Measurements from ENCODE around the gene LHFPL3. TPM values are rescaled to one million over a fixed set of nuclear protein-coding genes. Genes with fewer than 3 reads are reported as not detected.

LHFPL3 gene
- total RNA-seq, 2 experiments from 2014 or later = not detected

- no peak for DNase-seq (ENCODE audit: low spot score)
- intact Hi-C loops (cut with micrococcal nuclease; ENCODE audit: unreplicated experiment) = no loop called here
- Histone ChIP-seq H3K36me3 (ENCODE audit: insufficient read depth, low read length) (no peaks in the 10 kb centered on the region), H3K9me2 (ENCODE audit: insufficient read depth, low read length) (no peaks in the 10 kb centered on the region), H4K20me1 (ENCODE audit: insufficient read depth, low read length) (no peaks in the 10 kb centered on the region), H3K79me2 (ENCODE audit: insufficient read depth, low read depth, low read length) (no peaks in the 10 kb centered on the region), H3K9me3 (ENCODE audit: low read length) (no peaks in the 10 kb centered on the region), H3K27ac (ENCODE audit: low read depth, low read length, poor library complexity, severe bottlenecking) (no peak overlapping the region), H3K4me3 (ENCODE audit: low read depth, low read length, poor library complexity, severe bottlenecking) (no peak overlapping the region), H3K4me1 (ENCODE audit: insufficient read depth, low read length, poor library complexity, severe bottlenecking) (no peaks in the 10 kb centered on the region), H2AFZ (ENCODE audit: low read length) (no peak overlapping the region), H3K4me2 (ENCODE audit: low read length) (no peak overlapping the region)
- TF ChIP-seq EZH2phosphoT487 (IDR thresholded peaks at IDR 0.05; ENCODE audit: borderline replicate concordance, low read depth, low read length) (no peak), CTCF (conservative IDR thresholded peaks at IDR 0.05; ENCODE audit: low read length) (no peak)
- BruUV-seq (replicated peaks) = no TSS peak
- POLR2A ChIA-PET = interaction anchor here (0.7 kb wide), 1 partner anchor 618 kb away, joined by 3 read pairs; no protein-coding TSS in a partner anchor
- CTCF ChIA-PET (ENCODE audit: unreplicated experiment) = interaction anchor here (0.7 kb wide), 1 partner anchor 23 kb away, joined by 4 read pairs; no protein-coding TSS in a partner anchor
Observed at GRCh38 chr7:104846731-104847130, 518.3 kb downstream of the LHFPL3 start.

- Histone ChIP-seq H3K4me2 (ENCODE audit: low read length) (no peak overlapping the region), H3K9me2 (ENCODE audit: insufficient read depth, low read length) (no peaks in the 10 kb centered on the region), H3K4me1 (ENCODE audit: insufficient read depth, low read length, poor library complexity, severe bottlenecking) (no peaks in the 10 kb centered on the region), H3K9me3 (ENCODE audit: low read length) (no peaks in the 10 kb centered on the region), H2AFZ (ENCODE audit: low read length) (no peak overlapping the region), H3K27ac (ENCODE audit: low read depth, low read length, poor library complexity, severe bottlenecking) (no peak overlapping the region), H3K79me2 (ENCODE audit: insufficient read depth, low read depth, low read length) (no peaks in the 10 kb centered on the region), H3K36me3 (ENCODE audit: insufficient read depth, low read length) (no peaks in the 10 kb centered on the region), H4K20me1 (ENCODE audit: insufficient read depth, low read length) (no peaks in the 10 kb centered on the region), H3K4me3 (ENCODE audit: low read depth, low read length, poor library complexity, severe bottlenecking) (no peak overlapping the region)
- DNase-seq (ENCODE audit: low spot score) = peak; percentile 51
- no TSS peak for BruUV-seq (replicated peaks)
- CTCF ChIA-PET (ENCODE audit: unreplicated experiment) = no interaction called here
- intact Hi-C loops (cut with micrococcal nuclease; ENCODE audit: unreplicated experiment) = loop anchor here (1.0 to 2.0 kb wide), 2 partner anchors 206 to 617 kb away; no protein-coding TSS in a partner anchor
- TF ChIP-seq CTCF (conservative IDR thresholded peaks at IDR 0.05; ENCODE audit: low read length) = peak; percentile 95
- no peak for TF ChIP-seq EZH2phosphoT487 (IDR thresholded peaks at IDR 0.05; ENCODE audit: borderline replicate concordance, low read depth, low read length)
- POLR2A ChIA-PET = interaction anchor here (1.4 kb wide), 1 partner anchor 12 kb away, joined by 3 read pairs; no protein-coding TSS in a partner anchor
Observed at GRCh38 chr7:104848138-104848990, 520.0 kb downstream of the LHFPL3 start.

GRCh38 chr7:104850374-104850773, 522.0 kb downstream of the LHFPL3 start:
- POLR2A ChIA-PET = no interaction called here
- H3K79me2 ChIP-seq (ENCODE audit: insufficient read depth, low read depth, low read length) = no peaks in the 10 kb centered on the region
- H3K4me3 ChIP-seq (ENCODE audit: low read depth, low read length, poor library complexity, severe bottlenecking) = no peak overlapping the region
- CTCF ChIA-PET (ENCODE audit: unreplicated experiment) = no interaction called here
- no peaks in the 10 kb centered on the region for H4K20me1 ChIP-seq (ENCODE audit: insufficient read depth, low read length)
- BruUV-seq (replicated peaks) = no TSS peak
- TF ChIP-seq CTCF (conservative IDR thresholded peaks at IDR 0.05; ENCODE audit: low read length) (no peak), EZH2phosphoT487 (IDR thresholded peaks at IDR 0.05; ENCODE audit: borderline replicate concordance, low read depth, low read length) (no peak)
- H2AFZ ChIP-seq (ENCODE audit: low read length) = no peak overlapping the region
- no peaks in the 10 kb centered on the region for H3K9me3 ChIP-seq (ENCODE audit: low read length)
- no peaks in the 10 kb centered on the region for H3K9me2 ChIP-seq (ENCODE audit: insufficient read depth, low read length)
- DNase-seq (ENCODE audit: low spot score) = no peak
- no peaks in the 10 kb centered on the region for H3K4me1 ChIP-seq (ENCODE audit: insufficient read depth, low read length, poor library complexity, severe bottlenecking)
- H3K27ac ChIP-seq (ENCODE audit: low read depth, low read length, poor library complexity, severe bottlenecking) = no peak overlapping the region
- no peaks in the 10 kb centered on the region for H3K36me3 ChIP-seq (ENCODE audit: insufficient read depth, low read length)
- intact Hi-C loops (cut with micrococcal nuclease; ENCODE audit: unreplicated experiment) = no loop called here
- no peak overlapping the region for H3K4me2 ChIP-seq (ENCODE audit: low read length)

Data from OCI-LY7 (cell line).